GM12891 (cell line): Measurements from ENCODE around the gene RBM43.

Experiments used
- DNase-seq: peaks from one replicate; pipeline ENCODE4 v3.0.0; 2011; ENCODE audit warnings: low spot score; ENCODE audit not compliant: insufficient read length
- FAIRE-seq: peaks from 2 replicates; lab custom pipeline; 2011; peaks lifted over from hg19 to GRCh38; lab: Jason Lieb, UNC
- PAX5 ChIP-seq: IDR thresholded peaks from 2 replicates; pipeline ENCODE4 v1.6.1; 2011; ENCODE audit warnings: low read length, moderate library complexity, mild to moderate bottlenecking; ENCODE audit not compliant: insufficient read depth, severe bottlenecking
- POLR2A ChIP-seq: IDR thresholded peaks from 2 replicates; pipeline ENCODE4 v1.6.1; 2011; ENCODE audit warnings: low read depth, low read length, control low read depth
- POLR2AphosphoS5 ChIP-seq: IDR thresholded peaks from 2 replicates; pipeline ENCODE4 v1.6.1; 2011; ENCODE audit warnings: low read depth, low read length, control low read depth
- POU2F2 ChIP-seq: IDR thresholded peaks from 2 replicates; pipeline ENCODE4 v1.6.1; 2011; ENCODE audit warnings: low read depth, mild to moderate bottlenecking, control low read depth, low read length, moderate library complexity

The RBM43 gene

GRCh38 chr2:151198645-151199044 is 63.0 kb downstream of the RBM43 start:
- DNase-seq: no peak
- TF ChIP-seq PAX5: no peak
- no peak for TF ChIP-seq POU2F2
- TF ChIP-seq POLR2AphosphoS5: no peak
- no peak for TF ChIP-seq POLR2A
- FAIRE-seq: no peak
